ENCODE results near the gene CCDC3.

DNA sequence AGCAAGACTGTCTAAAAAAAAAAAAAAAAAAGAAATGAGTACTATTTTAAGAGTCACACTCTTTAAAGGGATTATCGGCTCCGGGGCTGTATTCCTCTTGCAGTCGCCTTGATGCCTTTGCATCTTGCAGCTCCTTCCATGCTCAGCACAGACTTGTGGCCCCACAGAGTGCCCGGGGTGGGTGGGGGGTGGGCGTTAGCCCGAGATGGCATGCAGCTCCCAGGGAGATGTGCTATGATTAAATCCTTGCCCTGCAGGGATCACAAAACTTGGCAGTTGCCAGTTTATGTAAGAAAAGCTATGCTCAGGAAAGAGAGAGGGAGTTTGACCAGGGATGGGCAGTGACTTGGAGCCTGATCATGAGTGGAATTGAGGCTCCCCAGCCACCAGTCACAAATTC lies 81.9 kb downstream of the CCDC3 start:
- no peak for TF ChIP-seq EZH2 (IDR thresholded peaks at IDR 0.05; ENCODE audit: insufficient read depth, poor library complexity, severe bottlenecking)
- TF ChIP-seq EZH2phosphoT487 (IDR thresholded peaks at IDR 0.05; ENCODE audit: insufficient read depth, low read depth), result no peak
